Neuronal stem cell (in vitro differentiated cells): ENCODE results near the gene CORO2B.

ENCODE experiments used
- DNase-seq: peaks from one replicate; pipeline ENCODE4 v3.0.0-alpha.2; 2013; ENCODE audit warnings: low spot score
- H2AFZ ChIP-seq: one replicate; pipeline ENCODE4 v1.6.1; 2013; ENCODE audit warnings: mild to moderate bottlenecking, low read length, inconsistent platforms
- H2AK5ac ChIP-seq: 2 replicates; pipeline ENCODE4 v1.6.1; 2013; ENCODE audit warnings: low read depth, mild to moderate bottlenecking, inconsistent platforms, low read length, moderate library complexity, mixed read lengths
- H2BK120ac ChIP-seq: 2 replicates; pipeline ENCODE4 v1.6.1; 2013; ENCODE audit warnings: low read depth, mild to moderate bottlenecking, inconsistent platforms, low read length, moderate library complexity, mixed read lengths
- H2BK12ac ChIP-seq: one replicate; pipeline ENCODE4 v1.6.1; 2013; ENCODE audit warnings: low read length, inconsistent platforms
- H2BK15ac ChIP-seq: 2 replicates; pipeline ENCODE4 v1.6.1; 2013; ENCODE audit warnings: mild to moderate bottlenecking, low read length, inconsistent platforms, mixed read lengths
- H2BK5ac ChIP-seq: one replicate; pipeline ENCODE4 v1.6.1; 2013; ENCODE audit warnings: inconsistent platforms, mild to moderate bottlenecking, low read length, moderate library complexity
- H3K14ac ChIP-seq: one replicate; pipeline ENCODE4 v1.6.1; 2013; ENCODE audit warnings: low read length, inconsistent platforms
- H3K18ac ChIP-seq: 2 replicates; pipeline ENCODE4 v1.6.1; 2013; ENCODE audit warnings: low read length, inconsistent platforms
- H3K23ac ChIP-seq: 2 replicates; pipeline ENCODE4 v1.6.1; 2013; ENCODE audit warnings: low read depth, mild to moderate bottlenecking, mixed read lengths, low read length, inconsistent platforms; ENCODE audit not compliant: poor library complexity
- H3K27ac ChIP-seq: replicated peaks from 3 replicates; pipeline ENCODE4 v1.5.1; 2013; ENCODE audit warnings: low read length, inconsistent platforms
- H3K27me3 ChIP-seq, 3 experiments: 2 replicates each; pipeline ENCODE4 v1.6.1; 2013; ENCODE audit warnings: low read length in 3 of 3, mild to moderate bottlenecking in 2 of 3, inconsistent platforms in 1 of 3, low read depth in 1 of 3, mixed read lengths in 1 of 3, moderate library complexity in 1 of 3; ENCODE audit not compliant: control insufficient read depth in 3 of 3, insufficient read depth in 3 of 3
- H3K36me3 ChIP-seq, 2 donors: replicated peaks in 1 of 2; 2 replicates each; pipeline ENCODE4 v1.6.1; 2013; ENCODE audit warnings: low read length in 2 of 2; ENCODE audit not compliant: control insufficient read depth in 2 of 2, insufficient read depth in 2 of 2
- H3K4ac ChIP-seq: 2 replicates; pipeline ENCODE4 v1.6.1; 2013; ENCODE audit warnings: inconsistent platforms, mild to moderate bottlenecking, low read length, moderate library complexity
- H3K4me1 ChIP-seq, 2 donors: 1 replicate in 1 of 2; 2 replicates in 1 of 2; pipeline ENCODE4 v1.6.1; 2013; ENCODE audit warnings: low read length in 2 of 2, low read depth in 1 of 2; ENCODE audit not compliant: control insufficient read depth in 2 of 2, insufficient read depth in 1 of 2
- H3K4me2 ChIP-seq: one replicate; pipeline ENCODE4 v1.6.1; 2013; ENCODE audit warnings: mild to moderate bottlenecking, low read length, inconsistent platforms; ENCODE audit not compliant: insufficient read depth, poor library complexity, severe bottlenecking
- H3K4me3 ChIP-seq, 2 donors: 2 replicates each; pipeline ENCODE4 v1.5.1; 2013; ENCODE audit warnings: low read length in 2 of 2, mild to moderate bottlenecking in 2 of 2, inconsistent platforms in 1 of 2, moderate library complexity in 1 of 2
- H3K79me1 ChIP-seq: one replicate; pipeline ENCODE4 v1.6.1; 2013; ENCODE audit warnings: low read depth, mild to moderate bottlenecking, inconsistent platforms, low read length, moderate library complexity
- H3K9ac ChIP-seq: one replicate; pipeline ENCODE4 v1.6.1; 2013; ENCODE audit warnings: mild to moderate bottlenecking, low read depth, low read length, inconsistent platforms; ENCODE audit not compliant: poor library complexity
- H3K9me3 ChIP-seq, 2 donors: replicated peaks in 1 of 2; 2 replicates each; pipeline versions ENCODE3 to v1.6.1; 2013; ENCODE audit warnings: low read length in 2 of 2, mild to moderate bottlenecking in 2 of 2, inconsistent platforms in 1 of 2, low read depth in 1 of 2, mixed read lengths in 1 of 2, moderate library complexity in 1 of 2; ENCODE audit not compliant: control insufficient read depth in 2 of 2, insufficient read depth in 1 of 2
- H4K8ac ChIP-seq: one replicate; pipeline ENCODE4 v1.6.1; 2013; ENCODE audit warnings: low read depth, mild to moderate bottlenecking, inconsistent platforms, low read length, moderate library complexity
- H4K91ac ChIP-seq: one replicate; pipeline ENCODE4 v1.6.1; 2013; ENCODE audit warnings: low read length, low read depth, mild to moderate bottlenecking, inconsistent platforms; ENCODE audit not compliant: poor library complexity
- whole genome bisulfite sequencing, 2 donors: extraction: QIAGEN DNeasy Blood & Tissue Kit; methylation state at CpG; one replicate each; pipeline ENCODE4 v1.1.7; 2013; ENCODE audit warnings: missing lambda C conversion rate in 2 of 2, mixed read lengths in 1 of 2; ENCODE audit not compliant: insufficient read length in 2 of 2, insufficient replicate concordance in 1 of 2; ENCODE audit errors: extremely low coverage in 2 of 2; 5-methylcytosine and 5-hydroxymethylcytosine counted together

The CORO2B gene

DNA sequence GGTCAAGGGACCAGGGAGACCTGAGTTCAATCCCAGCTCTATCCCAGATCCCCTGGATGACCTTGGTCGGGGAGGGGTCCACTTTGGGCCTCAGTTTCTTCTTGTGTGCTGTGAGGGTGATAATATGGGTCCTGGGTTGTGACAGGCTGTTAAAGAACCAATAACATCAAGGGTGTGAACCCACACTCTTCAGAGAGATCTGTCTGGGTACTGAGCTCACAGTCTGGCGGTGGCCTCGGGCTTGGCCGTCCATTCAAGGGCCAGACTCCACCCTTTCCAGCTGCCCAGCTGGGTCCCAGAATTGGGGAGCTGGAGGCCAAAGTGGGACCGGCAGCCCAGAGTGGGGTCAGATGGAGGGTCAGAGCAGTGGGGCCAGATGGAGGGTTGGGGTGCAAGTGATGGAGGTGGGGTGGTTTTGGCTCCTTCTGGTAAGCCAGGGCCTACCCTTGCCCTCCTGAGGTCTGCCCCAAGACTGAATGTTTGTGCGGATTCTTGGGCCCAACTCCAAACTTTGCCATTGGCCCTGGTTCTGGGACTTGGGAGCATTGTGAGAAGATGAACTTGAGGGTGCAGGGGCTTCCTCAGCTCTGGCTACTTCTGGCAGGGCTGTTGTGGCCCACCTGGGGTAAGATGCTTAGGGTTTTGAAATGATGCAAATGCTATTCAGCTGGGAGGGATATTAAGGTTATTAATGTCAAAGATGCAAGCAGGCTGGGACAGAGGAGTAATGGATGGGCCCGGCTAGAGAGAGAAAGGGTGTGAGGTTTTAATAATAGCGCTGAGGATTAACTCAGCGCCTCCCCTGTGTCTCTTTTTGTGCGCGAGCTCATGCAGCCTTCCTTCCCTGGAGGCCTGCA is 1.5 kb downstream of the CORO2B start:
- no peak overlapping the region for H2AK5ac ChIP-seq
- no peak overlapping the region for H2BK15ac ChIP-seq
- H3K23ac ChIP-seq, result no peak overlapping the region
- H3K79me1 ChIP-seq, result no peaks in the 10 kb centered on the region
- H3K14ac ChIP-seq, result no peak overlapping the region
- peaks cover 0 to 13% (median 0%) of the 10 kb centered on the region in 3 experiments for H3K27me3 ChIP-seq
- no peak overlapping the region for H4K91ac ChIP-seq
- no peak overlapping the region for H3K18ac ChIP-seq
- H4K8ac ChIP-seq, result no peak overlapping the region
- no peaks in the 10 kb centered on the region for H3K36me3 ChIP-seq
- H3K9me3 ChIP-seq, result peaks cover 0 to 2% of the 10 kb centered on the region in 2 donors
- no peak overlapping the region for H3K4ac ChIP-seq
- no peak overlapping the region for H3K9ac ChIP-seq
- no peak overlapping the region for H3K27ac ChIP-seq
- no peak overlapping the region for H2BK12ac ChIP-seq
- DNase-seq, result no peak
- no CpG with 5 or more reads among the region's 11 CpGs for WGBS, 2 donors
- peak overlapping the region; percentile 90 for H3K4me2 ChIP-seq
- no peak overlapping the region for H2BK120ac ChIP-seq
- H3K4me1 ChIP-seq, result peaks cover 20 to 29% of the 10 kb centered on the region in 2 donors
- H2BK5ac ChIP-seq, result no peak overlapping the region
- H2AFZ ChIP-seq, result peak overlapping the region; percentile 96
- H3K4me3 ChIP-seq, result peak overlapping the region in 1 of 2 donors; percentile 77

DNA sequence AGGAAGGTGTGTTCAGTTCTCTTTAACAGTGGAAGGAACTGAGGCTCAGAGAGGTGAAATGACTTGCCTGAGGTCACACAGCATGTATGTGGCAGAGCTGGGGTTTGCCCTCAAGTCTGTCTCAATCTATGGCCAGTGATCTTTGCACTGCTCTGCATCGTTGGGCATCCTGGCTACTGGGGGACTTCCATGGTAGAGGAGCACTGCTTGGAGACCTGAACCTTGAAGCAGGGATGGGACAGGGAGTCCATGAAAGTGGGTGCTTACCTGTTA is 2.0 kb downstream of the CORO2B start:
- Histone ChIP-seq H2AK5ac (peak overlapping the region; percentile 8), H3K27me3 (peaks cover 0 to 13% (median 0%) of the 10 kb centered on the region in 3 experiments), H4K8ac (no peak overlapping the region), H2AFZ (no peak overlapping the region), H3K18ac (peak overlapping the region; percentile 5), H3K79me1 (no peaks in the 10 kb centered on the region), H3K4me1 (peaks cover 20 to 29% of the 10 kb centered on the region in 2 donors), H3K27ac (no peak overlapping the region), H2BK120ac (no peak overlapping the region), H2BK15ac (no peak overlapping the region), H3K4me3 (no peak overlapping the region), H3K9me3 (peaks cover 0 to 2% of the 10 kb centered on the region in 2 donors), H2BK5ac (no peak overlapping the region), H2BK12ac (no peak overlapping the region), H3K14ac (no peak overlapping the region), H3K4me2 (no peak overlapping the region), H3K23ac (no peak overlapping the region), H3K4ac (no peak overlapping the region), H3K36me3 (no peaks in the 10 kb centered on the region), H4K91ac (no peak overlapping the region), H3K9ac (no peak overlapping the region)
- DNase-seq, result no peak
- WGBS, 2 donors, result no CpG with 5 or more reads among the region's 1 CpG

DNA sequence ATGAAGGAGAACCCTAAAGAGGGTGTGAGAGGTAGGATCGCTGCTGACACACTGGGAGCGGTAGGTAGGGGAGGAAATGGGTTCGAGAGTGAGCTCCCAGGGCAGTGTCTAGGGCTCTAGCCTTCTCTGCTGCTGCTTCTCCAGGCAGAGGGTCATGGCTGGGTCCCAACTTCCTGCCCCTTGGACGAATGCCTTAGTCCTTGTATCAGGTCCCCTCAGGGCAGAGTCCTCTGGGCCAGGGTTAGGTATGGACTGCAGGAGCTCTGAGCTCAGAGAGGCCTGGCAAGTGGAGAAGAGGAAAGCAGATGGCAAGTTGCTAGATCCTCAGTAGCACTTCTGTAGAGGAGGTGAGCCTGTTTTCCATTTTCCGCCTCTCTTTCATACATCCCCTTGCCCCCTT is 2.9 kb downstream of the CORO2B start:
- Histone ChIP-seq H2AK5ac (peak overlapping the region; percentile 2), H3K4me2 (no peak overlapping the region), H4K91ac (no peak overlapping the region), H2BK12ac (no peak overlapping the region), H3K36me3 (no peaks in the 10 kb centered on the region), H3K27ac (no peak overlapping the region), H3K9ac (no peak overlapping the region), H3K4me1 (peaks cover 20 to 32% of the 10 kb centered on the region in 2 donors), H3K9me3 (peaks cover 0 to 2% of the 10 kb centered on the region in 2 donors), H4K8ac (no peak overlapping the region), H2BK15ac (no peak overlapping the region), H3K14ac (no peak overlapping the region), H3K23ac (peak overlapping the region; percentile 0), H2BK120ac (no peak overlapping the region), H2BK5ac (no peak overlapping the region), H3K27me3 (peaks cover 0 to 13% (median 0%) of the 10 kb centered on the region in 3 experiments), H3K4me3 (no peak overlapping the region), H3K4ac (no peak overlapping the region), H2AFZ (no peak overlapping the region), H3K79me1 (no peaks in the 10 kb centered on the region), H3K18ac (no peak overlapping the region)
- DNase-seq, result no peak
- no CpG with 5 or more reads among the region's 5 CpGs for whole genome bisulfite sequencing, 2 donors

DNA sequence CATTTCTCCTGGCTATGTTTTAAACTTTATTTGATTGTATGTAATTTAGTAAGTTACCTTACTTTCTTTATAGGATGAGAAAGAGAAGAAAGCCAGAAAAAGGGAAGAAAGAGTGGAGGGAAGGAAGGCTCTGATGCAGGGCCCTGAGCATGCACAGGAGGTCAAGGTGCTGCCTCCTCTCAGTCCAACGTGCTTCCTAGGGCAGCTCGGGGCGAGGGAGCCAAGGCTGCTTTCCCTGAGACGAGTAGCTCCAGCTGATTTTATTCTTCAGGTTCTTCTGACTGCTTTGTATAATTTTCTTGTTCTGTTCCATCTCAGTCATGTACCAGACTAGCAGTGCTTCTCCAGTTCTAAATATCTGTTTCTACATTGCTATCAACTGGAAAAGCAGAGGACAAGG is 3.4 kb downstream of the CORO2B start:
- no peak overlapping the region for H2BK5ac ChIP-seq
- H3K18ac ChIP-seq, result no peak overlapping the region
- no peak overlapping the region for H3K4me3 ChIP-seq
- no peak overlapping the region for H2AFZ ChIP-seq
- no peak overlapping the region for H2AK5ac ChIP-seq
- H3K4me2 ChIP-seq, result no peak overlapping the region
- peaks cover 20 to 32% of the 10 kb centered on the region in 2 donors for H3K4me1 ChIP-seq
- peaks cover 0 to 2% of the 10 kb centered on the region in 2 donors for H3K9me3 ChIP-seq
- WGBS, 2 donors, result no CpG with 5 or more reads among the region's 4 CpGs
- no peak overlapping the region for H2BK12ac ChIP-seq
- no peak overlapping the region for H2BK15ac ChIP-seq
- no peaks in the 10 kb centered on the region for H3K36me3 ChIP-seq
- H3K79me1 ChIP-seq, result no peaks in the 10 kb centered on the region
- no peak overlapping the region for H3K9ac ChIP-seq
- H4K91ac ChIP-seq, result no peak overlapping the region
- DNase-seq, result no peak
- no peak overlapping the region for H3K4ac ChIP-seq
- no peak overlapping the region for H3K14ac ChIP-seq
- H4K8ac ChIP-seq, result no peak overlapping the region
- H3K27me3 ChIP-seq, result peaks cover 0 to 8% (median 0%) of the 10 kb centered on the region in 3 experiments
- H2BK120ac ChIP-seq, result no peak overlapping the region
- no peak overlapping the region for H3K27ac ChIP-seq
- H3K23ac ChIP-seq, result no peak overlapping the region
